K562 (cell line): ENCODE results near the gene EPHB2. TPM values are rescaled to one million over a fixed set of nuclear protein-coding genes. Genes with fewer than 3 reads are reported as not detected.

Experiments used
- ARID1B ChIP-seq: fragments of 450-650 bp; IDR thresholded peaks from 2 replicates; pipeline ENCODE4 v1.6.1; 2016; ENCODE audit warnings: antibody characterized with exemption, mild to moderate bottlenecking, inconsistent platforms
- CREM ChIP-seq: IDR thresholded peaks from 2 replicates; pipeline ENCODE4 v1.6.1; 2014; ENCODE audit warnings: antibody characterized with exemption, low read depth
- CTCF ChIP-seq, 3 experiments: IDR thresholded peaks in 2 of 3; conservative IDR thresholded peaks in 1 of 3; 2 replicates each; pipeline ENCODE4 v1.5.1; 2011 to 2012; ENCODE audit warnings: low read length in 3 of 3, mild to moderate bottlenecking in 3 of 3, control low read depth in 2 of 3, improper control_type of control experiment in 1 of 3, inconsistent platforms in 1 of 3, low read depth in 1 of 3, mixed read lengths in 1 of 3, moderate library complexity in 1 of 3; ENCODE audit not compliant: insufficient read depth in 2 of 3
- DEAF1 ChIP-seq: fragments of 450-650 bp; formaldehyde crosslinking; IDR thresholded peaks from 2 replicates; pipeline ENCODE4 v1.4.0; 2020; ENCODE audit warnings: mild to moderate bottlenecking, moderate library complexity
- HMGN3 ChIP-seq: IDR thresholded peaks from 2 replicates; pipeline ENCODE4 v1.6.1; 2011; ENCODE audit warnings: borderline replicate concordance, low read depth, mild to moderate bottlenecking, mixed read lengths, low read length; ENCODE audit not compliant: insufficient read length; ENCODE audit errors: extremely low read depth
- KLF16 ChIP-seq: IDR thresholded peaks from 2 replicates; pipeline ENCODE4 v1.6.1; 2016; ENCODE audit warnings: antibody characterized with exemption
- RAD21 ChIP-seq, 2 experiments: fragments of 250-450 bp in 1 of 2; fragments of 450-650 bp in 1 of 2; sonication (Bioruptor Pico) in 1 of 2; formaldehyde crosslinking in 1 of 2; IDR thresholded peaks in 1 of 2; conservative IDR thresholded peaks in 1 of 2; 2 replicates each; pipeline versions ENCODE4 v1.4.0 to v1.8.0; 2020 to 2022; ENCODE audit warnings: mild to moderate bottlenecking in 2 of 2, moderate library complexity in 1 of 2
- RB1 ChIP-seq: fragments of 450-650 bp; IDR thresholded peaks from 2 replicates; pipeline ENCODE4 v1.6.1; 2017; ENCODE audit warnings: low read depth, mild to moderate bottlenecking
- RCOR1 ChIP-seq, 2 experiments: IDR thresholded peaks; 2 replicates each; pipeline ENCODE4 v1.6.1; 2012; ENCODE audit warnings: low read depth in 2 of 2, low read length in 2 of 2, borderline replicate concordance in 1 of 2, improper control_type of control experiment in 1 of 2
- REST ChIP-seq, 2 experiments: fragments of 450-650 bp; formaldehyde crosslinking in 1 of 2; IDR thresholded peaks; 2 replicates each; pipeline versions ENCODE4 v1.4.0 to v1.6.1; 2014 to 2020; ENCODE audit warnings: mild to moderate bottlenecking in 2 of 2, borderline replicate concordance in 1 of 2, low read depth in 1 of 2
- SREBF2 ChIP-seq: sonication (generic); formaldehyde crosslinking; IDR thresholded peaks from 2 replicates; pipeline ENCODE4 v1.4.0; 2020; ENCODE audit warnings: mild to moderate bottlenecking, missing genetic modification reagents
- THRB ChIP-seq: fragments of 450-650 bp; formaldehyde crosslinking; conservative IDR thresholded peaks from 2 replicates; pipeline ENCODE4 v1.4.0; 2022; ENCODE audit warnings: mild to moderate bottlenecking, missing genetic modification characterization
- ZNF197 ChIP-seq: fragments of 200-800 bp; sonication (Bioruptor generic); IDR thresholded peaks from 2 replicates; pipeline ENCODE4 v1.6.1; 2016; ENCODE audit warnings: low read depth, missing genetic modification characterization, missing compliant biosample characterization
- polyA plus RNA-seq, 8 experiments: library from polyadenylated mRNA; depleted of rRNA in 4 of 8; stranded (reverse) in 5 of 8; unstranded in 3 of 8; fragments of >200 nt; fragmentation: Nextera tagmentation in 2 of 8; fragmentation: Illumina TruSeq in 1 of 8; extraction: Ambion mirVana in 2 of 8; extraction: Trizol in 1 of 8; gene quantifications; 2 replicates each; pipeline versions ENCODE4 v1.2.1 to v1.2.3, GENCODE V29; 2011 to 2014; ENCODE audit warnings: inconsistent platforms in 1 of 8, missing spikeins in 1 of 8
- total RNA-seq, 7 experiments: library from RNA; depleted of rRNA in 6 of 7; stranded (reverse); fragments of >200 nt in 6 of 7; fragmentation: Illumina TruSeq in 2 of 7; extraction: Trizol in 2 of 7; gene quantifications; 2 replicates each; pipeline versions ENCODE4 v1.2.1 to v1.2.3, GENCODE V29; 2011 to 2021; ENCODE audit warnings: low replicate concordance in 1 of 7

The EPHB2 gene
- total and polyA plus RNA-seq, 9 of the 15 experiments (the other 6 are each of a cell fraction or from before 2014, with no cell fraction given) = not detected

- TF ChIP-seq REST (IDR thresholded peaks at IDR 0.05; ENCODE audit: borderline replicate concordance) = peak; percentile 57; the same call in 1 of the 2 replicates
- no peak for TF ChIP-seq REST (CRISPR knock-in tag; IDR thresholded peaks at IDR 0.05; ENCODE audit: low read depth)
- TF ChIP-seq HMGN3 = no peak
- TF ChIP-seq KLF16 = peak; percentile 32; the same call in 1 of the 2 replicates
- TF ChIP-seq SREBF2 (CRISPR knock-in tag) = no peak
- TF ChIP-seq CREM = no peak
- TF ChIP-seq CTCF (IDR thresholded peaks at IDR 0.05 in 2 of 3, conservative IDR thresholded peaks at IDR 0.05 in 1 of 3; ENCODE audit: insufficient read depth in 2 of 3, low read depth in 1 of 3, low read length in 3 of 3) = peak; percentile 83 to 92 (median 90)
- peak; percentile 41 to 72; a peak in 3 of 4 replicates for TF ChIP-seq RAD21 (CRISPR knock-in tag; conservative IDR thresholded peaks at IDR 0.05 in 1 of 2, IDR thresholded peaks at IDR 0.05 in 1 of 2)
- TF ChIP-seq DEAF1 = 0 out of 2 replicates have a peak, but pooled peaks have one; percentile 21
- TF ChIP-seq THRB = no peak
- no peak for TF ChIP-seq ARID1B
- no peak for TF ChIP-seq ZNF197
- no peak for TF ChIP-seq RCOR1 (IDR thresholded peaks at IDR 0.05; ENCODE audit: borderline replicate concordance in 1 of 2, low read depth in 2 of 2, low read length in 2 of 2)
- peak; percentile 46; the same call in 1 of the 2 replicates for TF ChIP-seq RB1
Measured at GRCh38 chr1:22861764-22862440, 151.3 kb downstream of the EPHB2 start (continued).
